Neuronal stem cell (in vitro differentiated cells): Measurements from ENCODE around the gene LIN7A.
A peak's percentile ranks its signal among the peaks of the same experiment; 100 is the strongest.

Source experiments
- DNase-seq: peaks from one replicate; pipeline ENCODE4 v3.0.0-alpha.2; 2013; ENCODE audit warnings: low spot score
- H2AFZ ChIP-seq: one replicate; pipeline ENCODE4 v1.6.1; 2013; ENCODE audit warnings: mild to moderate bottlenecking, low read length, inconsistent platforms
- H2AK5ac ChIP-seq: 2 replicates; pipeline ENCODE4 v1.6.1; 2013; ENCODE audit warnings: low read depth, mild to moderate bottlenecking, inconsistent platforms, low read length, moderate library complexity, mixed read lengths
- H2BK120ac ChIP-seq: 2 replicates; pipeline ENCODE4 v1.6.1; 2013; ENCODE audit warnings: low read depth, mild to moderate bottlenecking, inconsistent platforms, low read length, moderate library complexity, mixed read lengths
- H2BK12ac ChIP-seq: one replicate; pipeline ENCODE4 v1.6.1; 2013; ENCODE audit warnings: low read length, inconsistent platforms
- H2BK15ac ChIP-seq: 2 replicates; pipeline ENCODE4 v1.6.1; 2013; ENCODE audit warnings: mild to moderate bottlenecking, low read length, inconsistent platforms, mixed read lengths
- H2BK5ac ChIP-seq: one replicate; pipeline ENCODE4 v1.6.1; 2013; ENCODE audit warnings: inconsistent platforms, mild to moderate bottlenecking, low read length, moderate library complexity
- H3K14ac ChIP-seq: one replicate; pipeline ENCODE4 v1.6.1; 2013; ENCODE audit warnings: low read length, inconsistent platforms
- H3K18ac ChIP-seq: 2 replicates; pipeline ENCODE4 v1.6.1; 2013; ENCODE audit warnings: low read length, inconsistent platforms
- H3K23ac ChIP-seq: 2 replicates; pipeline ENCODE4 v1.6.1; 2013; ENCODE audit warnings: low read depth, mild to moderate bottlenecking, mixed read lengths, low read length, inconsistent platforms; ENCODE audit not compliant: poor library complexity
- H3K27ac ChIP-seq: replicated peaks from 3 replicates; pipeline ENCODE4 v1.5.1; 2013; ENCODE audit warnings: low read length, inconsistent platforms
- H3K27me3 ChIP-seq, 3 experiments: 2 replicates each; pipeline ENCODE4 v1.6.1; 2013; ENCODE audit warnings: low read length in 3 of 3, mild to moderate bottlenecking in 2 of 3, inconsistent platforms in 1 of 3, low read depth in 1 of 3, mixed read lengths in 1 of 3, moderate library complexity in 1 of 3; ENCODE audit not compliant: control insufficient read depth in 3 of 3, insufficient read depth in 3 of 3
- H3K36me3 ChIP-seq, 2 donors: replicated peaks in 1 of 2; 2 replicates each; pipeline ENCODE4 v1.6.1; 2013; ENCODE audit warnings: low read length in 2 of 2; ENCODE audit not compliant: control insufficient read depth in 2 of 2, insufficient read depth in 2 of 2
- H3K4ac ChIP-seq: 2 replicates; pipeline ENCODE4 v1.6.1; 2013; ENCODE audit warnings: inconsistent platforms, mild to moderate bottlenecking, low read length, moderate library complexity
- H3K4me1 ChIP-seq, 2 donors: 1 replicate in 1 of 2; 2 replicates in 1 of 2; pipeline ENCODE4 v1.6.1; 2013; ENCODE audit warnings: low read length in 2 of 2, low read depth in 1 of 2; ENCODE audit not compliant: control insufficient read depth in 2 of 2, insufficient read depth in 1 of 2
- H3K4me2 ChIP-seq: one replicate; pipeline ENCODE4 v1.6.1; 2013; ENCODE audit warnings: mild to moderate bottlenecking, low read length, inconsistent platforms; ENCODE audit not compliant: insufficient read depth, poor library complexity, severe bottlenecking
- H3K4me3 ChIP-seq, 2 donors: 2 replicates each; pipeline ENCODE4 v1.5.1; 2013; ENCODE audit warnings: low read length in 2 of 2, mild to moderate bottlenecking in 2 of 2, inconsistent platforms in 1 of 2, moderate library complexity in 1 of 2
- H3K79me1 ChIP-seq: one replicate; pipeline ENCODE4 v1.6.1; 2013; ENCODE audit warnings: low read depth, mild to moderate bottlenecking, inconsistent platforms, low read length, moderate library complexity
- H3K9ac ChIP-seq: one replicate; pipeline ENCODE4 v1.6.1; 2013; ENCODE audit warnings: mild to moderate bottlenecking, low read depth, low read length, inconsistent platforms; ENCODE audit not compliant: poor library complexity
- H3K9me3 ChIP-seq, 2 donors: replicated peaks in 1 of 2; 2 replicates each; pipeline versions ENCODE3 to v1.6.1; 2013; ENCODE audit warnings: low read length in 2 of 2, mild to moderate bottlenecking in 2 of 2, inconsistent platforms in 1 of 2, low read depth in 1 of 2, mixed read lengths in 1 of 2, moderate library complexity in 1 of 2; ENCODE audit not compliant: control insufficient read depth in 2 of 2, insufficient read depth in 1 of 2
- H4K8ac ChIP-seq: one replicate; pipeline ENCODE4 v1.6.1; 2013; ENCODE audit warnings: low read depth, mild to moderate bottlenecking, inconsistent platforms, low read length, moderate library complexity
- H4K91ac ChIP-seq: one replicate; pipeline ENCODE4 v1.6.1; 2013; ENCODE audit warnings: low read length, low read depth, mild to moderate bottlenecking, inconsistent platforms; ENCODE audit not compliant: poor library complexity
- WGBS, 2 donors: extraction: QIAGEN DNeasy Blood & Tissue Kit; methylation state at CpG; one replicate each; pipeline ENCODE4 v1.1.7; 2013; ENCODE audit warnings: missing lambda C conversion rate in 2 of 2, mixed read lengths in 1 of 2; ENCODE audit not compliant: insufficient read length in 2 of 2, insufficient replicate concordance in 1 of 2; ENCODE audit errors: extremely low coverage in 2 of 2; 5-methylcytosine and 5-hydroxymethylcytosine counted together

The LIN7A gene

GRCh38 chr12:80958162-80958561 is 20.4 kb upstream of the LIN7A start:
- H3K4ac ChIP-seq: no peak overlapping the region
- no peak overlapping the region for H4K91ac ChIP-seq
- no peak overlapping the region for H2AFZ ChIP-seq
- no peak overlapping the region for H3K27ac ChIP-seq
- H2AK5ac ChIP-seq: no peak overlapping the region
- peaks cover 0 to 3% of the 10 kb centered on the region in 2 donors for H3K4me1 ChIP-seq
- H2BK120ac ChIP-seq: no peak overlapping the region
- no peak overlapping the region for H3K4me3 ChIP-seq
- H3K14ac ChIP-seq: no peak overlapping the region
- no peak overlapping the region for H3K18ac ChIP-seq
- no peaks in the 10 kb centered on the region for H3K36me3 ChIP-seq
- DNase-seq: no peak
- H4K8ac ChIP-seq: no peak overlapping the region
- no peak overlapping the region for H2BK5ac ChIP-seq
- H3K79me1 ChIP-seq: no peaks in the 10 kb centered on the region
- no CpG with 5 or more reads among the region's 5 CpGs for WGBS, 2 donors
- H3K4me2 ChIP-seq: no peak overlapping the region
- no peak overlapping the region for H2BK12ac ChIP-seq
- no peak overlapping the region for H2BK15ac ChIP-seq
- H3K9me3 ChIP-seq: no peaks in the 10 kb centered on the region
- H3K9ac ChIP-seq: no peak overlapping the region
- no peak overlapping the region for H3K23ac ChIP-seq
- H3K27me3 ChIP-seq: no peaks in the 10 kb centered on the region

- no peak overlapping the region for H2BK12ac ChIP-seq
- H2BK15ac ChIP-seq: no peak overlapping the region
- H3K27ac ChIP-seq: no peak overlapping the region
- no peak overlapping the region for H3K14ac ChIP-seq
- H3K4me2 ChIP-seq: no peak overlapping the region
- H3K36me3 ChIP-seq: no peaks in the 10 kb centered on the region
- H2BK120ac ChIP-seq: no peak overlapping the region
- no peak overlapping the region for H3K9ac ChIP-seq
- H3K27me3 ChIP-seq: no peaks in the 10 kb centered on the region
- H2AFZ ChIP-seq: peak overlapping the region; percentile 31
- no peak overlapping the region for H3K4ac ChIP-seq
- DNase-seq: no peak
- H3K4me1 ChIP-seq: peaks cover 0 to 3% of the 10 kb centered on the region in 2 donors
- no peak overlapping the region for H3K23ac ChIP-seq
- H2AK5ac ChIP-seq: no peak overlapping the region
- H4K8ac ChIP-seq: no peak overlapping the region
- no CpG with 5 or more reads among the region's 5 CpGs for WGBS, 2 donors
- no peak overlapping the region for H3K4me3 ChIP-seq
- H3K79me1 ChIP-seq: no peaks in the 10 kb centered on the region
- H3K9me3 ChIP-seq: no peaks in the 10 kb centered on the region
- no peak overlapping the region for H3K18ac ChIP-seq
- no peak overlapping the region for H4K91ac ChIP-seq
- H2BK5ac ChIP-seq: no peak overlapping the region
These were observed 17.3 kb upstream of the LIN7A start for GRCh38 chr12:80954857-80955520.

- H4K91ac ChIP-seq: no peak overlapping the region
- no peaks in the 10 kb centered on the region for H3K27me3 ChIP-seq
- H2BK12ac ChIP-seq: no peak overlapping the region
- no peak overlapping the region for H3K9ac ChIP-seq
- no peak overlapping the region for H2AK5ac ChIP-seq
- no peak overlapping the region for H2BK5ac ChIP-seq
- H3K4me1 ChIP-seq: peaks cover 0 to 5% of the 10 kb centered on the region in 2 donors
- no peak overlapping the region for H3K18ac ChIP-seq
- no peak overlapping the region for H3K14ac ChIP-seq
- H3K23ac ChIP-seq: no peak overlapping the region
- no peak overlapping the region for H3K4me3 ChIP-seq
- H3K79me1 ChIP-seq: no peaks in the 10 kb centered on the region
- H2BK120ac ChIP-seq: no peak overlapping the region
- no peaks in the 10 kb centered on the region for H3K36me3 ChIP-seq
- H3K27ac ChIP-seq: no peak overlapping the region
- no peak overlapping the region for H4K8ac ChIP-seq
- no peaks in the 10 kb centered on the region for H3K9me3 ChIP-seq
- no peak for DNase-seq
- no peak overlapping the region for H3K4me2 ChIP-seq
- H2BK15ac ChIP-seq: no peak overlapping the region
- no peak overlapping the region for H2AFZ ChIP-seq
- no peak overlapping the region for H3K4ac ChIP-seq
These were observed 14.7 kb upstream of the LIN7A start for GRCh38 chr12:80952443-80952842.

- DNase-seq: no peak
- Histone ChIP-seq H3K9ac (no peak overlapping the region), H3K18ac (no peak overlapping the region), H2BK15ac (no peak overlapping the region), H3K79me1 (no peaks in the 10 kb centered on the region), H3K27ac (no peak overlapping the region), H3K4me1 (peaks cover 0 to 2% of the 10 kb centered on the region in 2 donors), H3K4me3 (no peak overlapping the region), H3K27me3 (no peaks in the 10 kb centered on the region), H2BK5ac (no peak overlapping the region), H3K14ac (no peak overlapping the region), H2BK120ac (no peak overlapping the region), H2AK5ac (no peak overlapping the region), H4K8ac (no peak overlapping the region), H4K91ac (no peak overlapping the region), H2BK12ac (no peak overlapping the region), H3K4me2 (no peak overlapping the region), H3K36me3 (no peaks in the 10 kb centered on the region), H3K9me3 (no peaks in the 10 kb centered on the region), H2AFZ (no peak overlapping the region), H3K23ac (no peak overlapping the region), H3K4ac (no peak overlapping the region)
- no CpG with 5 or more reads among the region's 3 CpGs for WGBS, 2 donors
These were observed 8.9 kb upstream of the LIN7A start for GRCh38 chr12:80946591-80946990.
